ENCODE data around the gene MYBBP1A. TPM values are rescaled to one million over a fixed set of nuclear protein-coding genes. Genes with fewer than 3 reads are reported as not detected.

Gene MYBBP1A
- total RNA-seq, 1 experiment from 2014 or later = 177 TPM

DNA sequence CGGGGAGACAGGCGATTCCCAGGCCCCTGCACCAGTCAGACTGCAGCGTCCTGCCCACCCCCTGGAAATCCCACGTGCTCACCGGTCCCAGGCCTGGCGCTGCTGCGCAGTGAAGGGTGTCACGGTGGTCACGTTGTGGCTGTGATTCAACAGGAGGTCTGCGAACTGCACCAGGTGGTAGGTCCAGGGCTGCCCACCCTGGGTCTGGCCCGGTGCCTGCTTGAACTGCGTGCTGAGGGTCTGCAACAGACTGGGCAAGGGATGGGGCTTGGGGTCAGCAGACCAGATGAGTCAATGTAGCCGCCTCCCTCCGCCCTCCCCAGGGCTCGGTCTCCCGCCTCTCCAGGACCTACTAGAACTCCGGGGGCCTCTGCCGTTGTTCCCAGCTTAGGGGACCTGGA lies 7.1 kb downstream of the MYBBP1A start:
- Histone ChIP-seq H3K9me3 (ENCODE audit: low read depth, low read length, poor library complexity, severe bottlenecking) (no peaks in the 10 kb centered on the region), H3K4me3 (ENCODE audit: low read depth, low read length, poor library complexity, severe bottlenecking) (no peak overlapping the region), H3K4me1 (ENCODE audit: insufficient read depth, low read length, poor library complexity, severe bottlenecking) (no peaks in the 10 kb centered on the region), H3K36me3 (ENCODE audit: insufficient read depth, low read length, poor library complexity, severe bottlenecking) (peaks cover 74% of the 10 kb centered on the region), H3K27me3 (replicated peaks; ENCODE audit: insufficient read depth, low read depth, low read length, poor library complexity) (no peaks in the 10 kb centered on the region), H3K27ac (ENCODE audit: low read depth, low read length, poor library complexity, severe bottlenecking) (no peak overlapping the region)
- CTCF ChIA-PET = no interaction called here
- DNase-seq (ENCODE audit: low spot score) = no peak
- intact Hi-C loops (cut with micrococcal nuclease; ENCODE audit: unreplicated experiment) = no loop called here
- POLR2A ChIA-PET (ENCODE audit: low non-redundant PET) = interaction anchor here (0.6 kb wide), 1 partner anchor 17 kb away, joined by 13 read pairs; no protein-coding TSS in a partner anchor
- TF ChIP-seq EZH2 (IDR thresholded peaks at IDR 0.05; ENCODE audit: borderline replicate concordance, low read depth, low read length, poor library complexity, severe bottlenecking) = no peak
- TF ChIP-seq, protein P1, sequence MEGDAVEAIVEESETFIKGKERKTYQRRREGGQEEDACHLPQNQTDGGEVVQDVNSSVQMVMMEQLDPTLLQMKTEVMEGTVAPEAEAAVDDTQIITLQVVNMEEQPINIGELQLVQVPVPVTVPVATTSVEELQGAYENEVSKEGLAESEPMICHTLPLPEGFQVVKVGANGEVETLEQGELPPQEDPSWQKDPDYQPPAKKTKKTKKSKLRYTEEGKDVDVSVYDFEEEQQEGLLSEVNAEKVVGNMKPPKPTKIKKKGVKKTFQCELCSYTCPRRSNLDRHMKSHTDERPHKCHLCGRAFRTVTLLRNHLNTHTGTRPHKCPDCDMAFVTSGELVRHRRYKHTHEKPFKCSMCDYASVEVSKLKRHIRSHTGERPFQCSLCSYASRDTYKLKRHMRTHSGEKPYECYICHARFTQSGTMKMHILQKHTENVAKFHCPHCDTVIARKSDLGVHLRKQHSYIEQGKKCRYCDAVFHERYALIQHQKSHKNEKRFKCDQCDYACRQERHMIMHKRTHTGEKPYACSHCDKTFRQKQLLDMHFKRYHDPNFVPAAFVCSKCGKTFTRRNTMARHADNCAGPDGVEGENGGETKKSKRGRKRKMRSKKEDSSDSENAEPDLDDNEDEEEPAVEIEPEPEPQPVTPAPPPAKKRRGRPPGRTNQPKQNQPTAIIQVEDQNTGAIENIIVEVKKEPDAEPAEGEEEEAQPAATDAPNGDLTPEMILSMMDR (conservative IDR thresholded peaks at IDR 0.05; ENCODE audit: low read depth, low read length) = no peak
- BruUV-seq (replicated peaks) = no TSS peak

DNA sequence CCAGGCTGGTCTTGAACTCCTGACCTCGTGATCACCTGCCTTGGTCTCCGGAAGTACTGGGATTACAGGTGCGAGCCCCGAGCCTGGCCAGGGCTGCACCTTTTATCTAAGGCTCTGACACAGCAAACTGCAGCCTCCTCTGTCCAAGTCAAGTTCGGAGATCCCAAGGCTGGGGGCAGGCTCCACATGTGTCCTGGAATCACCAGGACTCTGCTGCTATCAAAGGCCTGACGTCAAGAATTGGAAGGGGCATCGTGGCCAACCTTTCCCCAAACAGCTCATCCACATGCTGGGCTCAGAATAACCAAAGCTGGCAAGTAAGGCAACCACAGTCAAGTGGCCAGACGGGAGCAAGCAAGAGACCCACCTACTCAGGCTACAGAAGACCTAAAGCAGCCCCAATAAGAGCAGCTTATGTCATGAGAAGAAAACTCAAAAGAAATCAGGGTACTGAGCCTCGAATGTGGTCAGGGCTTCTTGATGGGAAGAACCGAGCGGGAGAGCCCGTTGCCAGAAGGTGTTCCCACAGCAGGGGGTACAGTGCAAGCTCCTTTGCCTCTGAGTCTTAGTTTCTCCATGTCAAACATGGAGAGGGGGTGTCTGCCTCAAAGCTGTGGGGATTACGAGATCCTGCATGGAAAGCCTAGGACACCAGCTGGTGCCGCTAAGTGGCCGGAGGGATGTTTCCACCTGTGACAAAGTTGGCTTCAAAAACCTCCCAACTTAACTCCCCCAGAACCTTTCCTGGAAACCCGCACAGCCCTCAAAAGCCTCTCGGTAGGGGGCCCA lies 7.9 kb downstream of the MYBBP1A start:
- H3K4me3 ChIP-seq (ENCODE audit: low read depth, low read length, poor library complexity, severe bottlenecking) = no peak overlapping the region
- BruUV-seq (replicated peaks) = no TSS peak
- no peaks in the 10 kb centered on the region for H3K27me3 ChIP-seq (replicated peaks; ENCODE audit: insufficient read depth, low read depth, low read length, poor library complexity)
- ChIA-PET CTCF (no interaction called here), POLR2A (ENCODE audit: low non-redundant PET) (no interaction called here)
- H3K9me3 ChIP-seq (ENCODE audit: low read depth, low read length, poor library complexity, severe bottlenecking) = no peaks in the 10 kb centered on the region
- DNase-seq (ENCODE audit: low spot score) = no peak
- TF ChIP-seq, protein P1 (conservative IDR thresholded peaks at IDR 0.05; ENCODE audit: low read depth, low read length) = no peak
- TF ChIP-seq EZH2 (IDR thresholded peaks at IDR 0.05; ENCODE audit: borderline replicate concordance, low read depth, low read length, poor library complexity, severe bottlenecking) = no peak
- peaks cover 74% of the 10 kb centered on the region for H3K36me3 ChIP-seq (ENCODE audit: insufficient read depth, low read length, poor library complexity, severe bottlenecking)
- H3K4me1 ChIP-seq (ENCODE audit: insufficient read depth, low read length, poor library complexity, severe bottlenecking) = no peaks in the 10 kb centered on the region
- intact Hi-C loops (cut with micrococcal nuclease; ENCODE audit: unreplicated experiment) = no loop called here
- H3K27ac ChIP-seq (ENCODE audit: low read depth, low read length, poor library complexity, severe bottlenecking) = no peak overlapping the region

DNA sequence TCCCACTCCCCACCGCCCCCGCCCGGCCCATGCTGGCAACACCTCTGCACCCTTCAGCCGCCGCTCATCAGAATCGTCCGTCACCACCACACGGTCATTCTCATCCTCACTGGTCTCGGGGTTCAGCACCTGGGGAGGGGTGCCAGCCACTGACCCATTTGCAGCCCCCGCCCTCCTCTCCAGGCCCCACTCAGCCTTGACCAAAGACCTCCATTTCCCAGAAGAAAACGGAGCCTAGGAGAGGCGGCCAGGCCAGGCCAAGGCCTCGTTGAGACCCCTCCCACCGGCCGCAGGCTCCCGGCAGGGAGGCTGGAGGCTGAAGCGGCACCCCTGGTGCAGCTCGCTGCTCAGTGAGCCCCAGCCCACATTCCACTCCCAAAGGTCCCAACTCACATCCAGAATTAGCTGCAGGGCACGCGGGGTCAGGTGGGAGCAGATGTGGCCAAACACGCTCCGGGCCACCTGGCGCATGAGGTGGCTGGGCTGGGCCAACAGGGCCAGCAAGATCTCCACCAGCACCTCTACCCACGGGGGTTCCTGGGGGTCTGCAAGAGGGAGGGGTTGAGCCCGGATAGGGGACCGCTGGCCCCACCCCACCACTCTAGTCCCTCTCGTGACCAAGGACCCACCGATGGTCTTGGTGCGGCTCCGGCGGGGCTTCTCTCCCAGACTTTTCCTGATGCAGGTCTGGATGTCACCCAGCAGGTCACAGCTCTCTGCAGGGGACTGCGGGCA lies 9.8 kb downstream of the MYBBP1A start:
- H3K36me3 ChIP-seq (ENCODE audit: insufficient read depth, low read length, poor library complexity, severe bottlenecking) = peaks cover 73% of the 10 kb centered on the region
- H3K27ac ChIP-seq (ENCODE audit: low read depth, low read length, poor library complexity, severe bottlenecking) = no peak overlapping the region
- no TSS peak for BruUV-seq (replicated peaks)
- TF ChIP-seq EZH2 (IDR thresholded peaks at IDR 0.05; ENCODE audit: borderline replicate concordance, low read depth, low read length, poor library complexity, severe bottlenecking) = no peak
- TF ChIP-seq, protein P1 (conservative IDR thresholded peaks at IDR 0.05; ENCODE audit: low read depth, low read length) = no peak
- ChIA-PET CTCF (no interaction called here), POLR2A (ENCODE audit: low non-redundant PET) (no interaction called here)
- no peak for DNase-seq (ENCODE audit: low spot score)
- intact Hi-C loops (cut with micrococcal nuclease; ENCODE audit: unreplicated experiment) = no loop called here
- H3K4me3 ChIP-seq (ENCODE audit: low read depth, low read length, poor library complexity, severe bottlenecking) = no peak overlapping the region
- no peaks in the 10 kb centered on the region for H3K4me1 ChIP-seq (ENCODE audit: insufficient read depth, low read length, poor library complexity, severe bottlenecking)
- H3K9me3 ChIP-seq (ENCODE audit: low read depth, low read length, poor library complexity, severe bottlenecking) = no peaks in the 10 kb centered on the region
- H3K27me3 ChIP-seq (replicated peaks; ENCODE audit: insufficient read depth, low read depth, low read length, poor library complexity) = no peaks in the 10 kb centered on the region

Data from A673 (cell line).